Measurements from ENCODE around the gene ALK.

GRCh38 chr2:29329899-29330298 is 591.5 kb downstream of the ALK start:
- no peak for TF ChIP-seq NFYB (IDR thresholded peaks at IDR 0.05; ENCODE audit: insufficient read depth, low read depth, low read length)
- TF ChIP-seq JUNB (IDR thresholded peaks at IDR 0.05): no peak

Data from GM12878 (cell line).